GM23338 (cell line): ENCODE results near the gene ANKRD27. TPM values are rescaled to one million over a fixed set of nuclear protein-coding genes. Genes with fewer than 3 reads are reported as not detected.

ENCODE experiments used
- ATAC-seq: fragments of 200-7000 bp; cut with Tn5 transposase; 3 replicates; pipeline ENCODE4 v1.9.1; 2020
- DNase-seq: peaks from one replicate; pipeline ENCODE4 v3.0.0-alpha.2; 2015; ENCODE audit warnings: low spot score
- H2AFZ ChIP-seq: fragments of 200-600 bp; sonication (generic); 2 replicates; pipeline ENCODE4 v1.8.0; 2016; ENCODE audit warnings: antibody characterized with exemption, mild to moderate bottlenecking, moderate library complexity
- H3F3A ChIP-seq: fragments of 200-600 bp; sonication (generic); replicated peaks from 2 replicates; pipeline ENCODE4 v1.8.0; 2017; ENCODE audit warnings: antibody characterized with exemption, mixed run types, low read depth
- H3K27ac ChIP-seq: fragments of 200-600 bp; sonication (generic); 2 replicates; pipeline ENCODE4 v1.6.1; 2016; ENCODE audit warnings: low read depth
- H3K27me3 ChIP-seq: fragments of 200-600 bp; sonication (generic); 2 replicates; pipeline ENCODE4 v1.8.0; 2016; ENCODE audit warnings: mild to moderate bottlenecking, mixed run types, moderate library complexity; ENCODE audit not compliant: insufficient read depth
- H3K36me3 ChIP-seq: fragments of 200-600 bp; sonication (generic); 2 replicates; pipeline ENCODE4 v1.8.0; 2016; ENCODE audit warnings: mild to moderate bottlenecking; ENCODE audit not compliant: insufficient read depth
- H3K4me1 ChIP-seq: fragments of 200-600 bp; sonication (generic); 2 replicates; pipeline ENCODE4 v1.8.0; 2016; ENCODE audit warnings: mild to moderate bottlenecking, moderate library complexity; ENCODE audit not compliant: insufficient read depth
- H3K4me2 ChIP-seq: fragments of 200-600 bp; sonication (generic); 2 replicates; pipeline ENCODE4 v1.7.1; 2017; ENCODE audit warnings: mixed run types
- H3K4me3 ChIP-seq: fragments of 200-600 bp; sonication (generic); 2 replicates; pipeline ENCODE4 v1.6.1; 2016; ENCODE audit warnings: mixed run types
- H3K79me2 ChIP-seq: fragments of 200-600 bp; sonication (generic); replicated peaks from 2 replicates; pipeline ENCODE4 v1.8.0; 2017; ENCODE audit warnings: mild to moderate bottlenecking; ENCODE audit not compliant: insufficient read depth
- H3K9me2 ChIP-seq: fragments of 200-600 bp; sonication (generic); 2 replicates; pipeline ENCODE4 v1.8.0; 2017; ENCODE audit not compliant: insufficient read depth
- H4K20me1 ChIP-seq: fragments of 200-600 bp; sonication (generic); replicated peaks from 2 replicates; pipeline ENCODE4 v1.8.0; 2017; ENCODE audit warnings: mild to moderate bottlenecking; ENCODE audit not compliant: insufficient read depth
- H3K27ac Mint-ChIP-seq: 2 replicates; pipeline ENCODE4 v1.8.0; 2020; ENCODE audit warnings: inconsistent platforms, mild to moderate bottlenecking, moderate library complexity, mixed read lengths
- H3K27me3 Mint-ChIP-seq: 3 replicates; pipeline ENCODE4 v1.8.0; 2022; ENCODE audit warnings: low read depth, mild to moderate bottlenecking, moderate library complexity, mixed read lengths, inconsistent platforms; ENCODE audit not compliant: insufficient read depth, poor library complexity
- H3K36me3 Mint-ChIP-seq: 3 replicates; pipeline ENCODE4 v1.8.0; 2021; ENCODE audit warnings: low read depth, mild to moderate bottlenecking, inconsistent platforms, moderate library complexity, mixed read lengths
- H3K4me1 Mint-ChIP-seq: 3 replicates; pipeline ENCODE4 v1.8.0; 2020; ENCODE audit warnings: mild to moderate bottlenecking, inconsistent platforms, mixed read lengths
- H3K4me3 Mint-ChIP-seq: 3 replicates; pipeline ENCODE4 v1.8.0; 2021; ENCODE audit warnings: moderate library complexity, mild to moderate bottlenecking, inconsistent platforms, mixed read lengths
- H3K9me3 Mint-ChIP-seq: 3 replicates; pipeline ENCODE4 v1.8.0; 2020; ENCODE audit warnings: moderate library complexity, mild to moderate bottlenecking, inconsistent platforms, mixed read lengths
- CTCF ChIP-seq, 2 experiments: fragments of 200-600 bp in 1 of 2; sonication (generic) in 1 of 2; conservative IDR thresholded peaks; 2 replicates each; pipeline versions ENCODE4 v1.5.1 to v1.6.1; 2016 to 2017; ENCODE audit warnings: antibody characterized with exemption in 2 of 2, low read depth in 2 of 2, mild to moderate bottlenecking in 2 of 2, moderate library complexity in 1 of 2
- ETS1 ChIP-seq: IDR thresholded peaks from 2 replicates; pipeline ENCODE4 v1.6.1; 2016; ENCODE audit warnings: antibody characterized with exemption
- EZH2 ChIP-seq: fragments of 200-600 bp; sonication (generic); IDR thresholded peaks from one replicate; pipeline ENCODE4 v1.8.0; 2017; ENCODE audit warnings: antibody characterized with exemption, mild to moderate bottlenecking, low read depth; ENCODE audit not compliant: unreplicated experiment
- POLR2AphosphoS5 ChIP-seq: IDR thresholded peaks from 2 replicates; pipeline ENCODE4 v1.6.1; 2016; ENCODE audit warnings: antibody characterized with exemption, low read depth
- STAT1 ChIP-seq: IDR thresholded peaks from one replicate; pipeline ENCODE4 v1.6.1; 2016; ENCODE audit warnings: antibody characterized with exemption; ENCODE audit not compliant: unreplicated experiment
- ZNF114 ChIP-seq: fragments of 250-450 bp; sonication (Bioruptor Pico); IDR thresholded peaks from 2 replicates; pipeline ENCODE4 v1.5.0; 2020; ENCODE audit warnings: mild to moderate bottlenecking, moderate library complexity
- ZNF331 ChIP-seq: fragments of 250-450 bp; sonication (Bioruptor Pico); IDR thresholded peaks from 2 replicates; pipeline ENCODE4 v1.5.0; 2020; ENCODE audit warnings: low read depth, mild to moderate bottlenecking, moderate library complexity
- polyA plus RNA-seq: library from polyadenylated mRNA; unstranded; fragments of >200 nt; fragmentation: Nextera tagmentation; extraction: Ambion mirVana; gene quantifications from 2 replicates; pipeline ENCODE4 v1.2.1, GENCODE V29; 2016
- total RNA-seq: library from RNA; depleted of rRNA; stranded (reverse); fragments of >200 nt; shearing (Covaris generic); gene quantifications from 2 replicates; pipeline ENCODE4 v1.2.3, GENCODE V29; 2014

Gene ANKRD27
- total and polyA plus RNA-seq, 2 experiments from 2014 or later: 16.7 to 48.7 TPM

- TF ChIP-seq ETS1: no peak
These were observed 1.4 kb upstream of the ANKRD27 start (continued) for GRCh38 chr19:32676186-32676894.

GRCh38 chr19:32675720-32676185 lies 773 bp upstream of the ANKRD27 start, which contains the start of gene RGS9BP:
Gene RGS9BP, plus strand, starts transcription at chr19:32675848. Its CDS starts 416 bp downstream, at chr19:32676264.
- TF ChIP-seq EZH2 (peak; percentile 40), POLR2AphosphoS5 (no peak), CTCF (conservative IDR thresholded peaks at IDR 0.05; ENCODE audit: low read depth in 2 of 2) (no peak), STAT1 (no peak), ETS1 (no peak), ZNF331 (CRISPR knock-in tag) (no peak), ZNF114 (CRISPR knock-in tag) (no peak)
- H3K27me3 ChIP-seq: peaks cover 45% of the 10 kb centered on the region
- H3K4me2 ChIP-seq: peak within 1 kb of the TSS; percentile 97
- no peaks in the 10 kb centered on the region for H3K9me2 ChIP-seq
- peaks cover 20% of the 10 kb centered on the region for H4K20me1 ChIP-seq
- H3K79me2 ChIP-seq: peaks cover 37% of the 10 kb centered on the region
- H3K9me3 Mint-ChIP-seq: peaks cover 3% of the 10 kb centered on the region; the same call in 1 of the 3 replicates
- H2AFZ ChIP-seq: peak within 1 kb of the TSS; percentile 90
- H3K4me3 ChIP-seq: peak within 1 kb of the TSS; percentile 85
- H3K4me1 ChIP-seq: peaks cover 14% of the 10 kb centered on the region; the same call in 1 of the 2 replicates
- no peak within 1 kb of the TSS for H3K27ac Mint-ChIP-seq
- ATAC-seq: peak; percentile 50
- DNase-seq: peak; percentile 64
- peaks cover 36% of the 10 kb centered on the region for H3K27me3 Mint-ChIP-seq
- no peaks in the 10 kb centered on the region for H3K36me3 ChIP-seq
- H3K36me3 Mint-ChIP-seq: no peaks in the 10 kb centered on the region; the same call in 2 of the 3 replicates
- H3K27ac ChIP-seq: no peak within 1 kb of the TSS
- H3F3A ChIP-seq: 0 out of 2 replicates have a peak, but pooled peaks cover 5% of the 10 kb centered on the region
- peaks cover 24% of the 10 kb centered on the region for H3K4me1 Mint-ChIP-seq
- H3K4me3 Mint-ChIP-seq: peak within 1 kb of the TSS; percentile 72
